LNCaP clone FGC (cell line): Measurements from ENCODE around the gene TENM3.

ENCODE experiments used
- DNase-seq: peaks from one replicate; pipeline ENCODE4 v3.0.0-alpha.2; 2011; ENCODE audit warnings: low read depth
- H3K4me3 ChIP-seq: 2 replicates; pipeline ENCODE4 v1.5.1; 2011; ENCODE audit warnings: mild to moderate bottlenecking, low read depth, low read length, control low read depth
- CTCF ChIP-seq: IDR thresholded peaks from 2 replicates; pipeline ENCODE4 v1.5.1; 2012; ENCODE audit warnings: mild to moderate bottlenecking; ENCODE audit not compliant: control insufficient read depth, insufficient read depth; ENCODE audit errors: extremely low read depth

TENM3 gene

GRCh38 chr4:182549356-182549755 lies 306.2 kb downstream of the TENM3 start:
- DNase-seq, result no peak
- H3K4me3 ChIP-seq, result no peak overlapping the region
- TF ChIP-seq CTCF, result no peak

- DNase-seq, result no peak
- TF ChIP-seq CTCF, result no peak
- no peak overlapping the region for H3K4me3 ChIP-seq
These were observed 309.7 kb downstream of the TENM3 start for GRCh38 chr4:182552948-182553347.

GRCh38 chr4:182553653-182554052 lies 310.5 kb downstream of the TENM3 start:
- no peak overlapping the region for H3K4me3 ChIP-seq
- no peak for TF ChIP-seq CTCF
- no peak for DNase-seq

GRCh38 chr4:182554736-182555135 lies 311.5 kb downstream of the TENM3 start:
- H3K4me3 ChIP-seq, result no peak overlapping the region
- TF ChIP-seq CTCF, result no peak
- DNase-seq, result no peak

GRCh38 chr4:182555997-182556418 lies 312.8 kb downstream of the TENM3 start:
- no peak overlapping the region for H3K4me3 ChIP-seq
- no peak for DNase-seq
- no peak for TF ChIP-seq CTCF

- no peak for TF ChIP-seq CTCF
- DNase-seq, result no peak
- H3K4me3 ChIP-seq, result no peak overlapping the region
These were observed 313.4 kb downstream of the TENM3 start for GRCh38 chr4:182556580-182556979.

GRCh38 chr4:182560358-182560757 lies 317.2 kb downstream of the TENM3 start:
- no peak for DNase-seq
- no peak for TF ChIP-seq CTCF
- no peak overlapping the region for H3K4me3 ChIP-seq
